ENCODE data around the gene TMPRSS6. TPM values are rescaled to one million over a fixed set of nuclear protein-coding genes. Genes with fewer than 3 reads are reported as not detected.
"Not testable (repeated sequence)": the region's sequence is repeated elsewhere in the genome, so short reads cannot be mapped to it uniquely, and the experiment has no call there.

The TMPRSS6 gene
- total RNA-seq, 2 donors from 2014 or later, result not detected

DNA sequence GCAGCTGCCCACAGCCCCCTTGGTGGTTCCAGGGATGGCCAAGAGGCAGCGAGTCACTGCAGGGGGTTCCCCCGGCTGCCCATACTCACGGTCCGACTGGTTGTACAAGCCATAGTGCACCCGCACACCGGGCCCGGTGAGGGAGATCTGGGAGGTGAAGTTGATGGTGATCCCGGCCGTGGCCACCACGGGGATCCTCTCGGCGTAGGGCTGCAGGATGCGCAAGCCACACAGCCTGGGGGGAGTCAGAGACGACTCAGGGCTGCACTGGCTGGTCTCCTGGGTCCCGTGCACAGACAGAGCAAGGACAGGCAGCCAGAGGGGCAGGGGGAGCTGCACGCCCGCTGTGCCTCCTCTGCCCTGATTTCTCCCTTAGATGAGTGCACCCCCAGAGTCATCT is 34.5 kb downstream of the TMPRSS6 start:
- intact Hi-C loops (cut with DNase I), result no loop called here

GRCh38 chr22:37074537-37074936 is 35.0 kb downstream of the TMPRSS6 start:
- DNase-seq (ENCODE audit: low spot score), result no peak
- intact Hi-C loops (cut with DNase I), result no loop called here

More for the DNA sequence above, 34.5 kb downstream of the TMPRSS6 start:
- DNase-seq (ENCODE audit: low spot score), result no peak

GRCh38 chr22:37072673-37073072 is 36.8 kb downstream of the TMPRSS6 start:
- intact Hi-C loops (cut with DNase I), result no loop called here
- DNase-seq (ENCODE audit: low spot score), result no peak

GRCh38 chr22:37071850-37072592 is 37.5 kb downstream of the TMPRSS6 start:
- intact Hi-C loops (cut with DNase I); DNase-seq (ENCODE audit: low spot score): not testable (repeated sequence)

GRCh38 chr22:37070744-37071143 is 38.8 kb downstream of the TMPRSS6 start:
- no peak for DNase-seq (ENCODE audit: low spot score)
- intact Hi-C loops (cut with DNase I), result no loop called here

- DNase-seq (ENCODE audit: low spot score), result no peak
- intact Hi-C loops (cut with DNase I), result no loop called here
Observed at GRCh38 chr22:37070334-37070733, 39.2 kb downstream of the TMPRSS6 start.

DNA sequence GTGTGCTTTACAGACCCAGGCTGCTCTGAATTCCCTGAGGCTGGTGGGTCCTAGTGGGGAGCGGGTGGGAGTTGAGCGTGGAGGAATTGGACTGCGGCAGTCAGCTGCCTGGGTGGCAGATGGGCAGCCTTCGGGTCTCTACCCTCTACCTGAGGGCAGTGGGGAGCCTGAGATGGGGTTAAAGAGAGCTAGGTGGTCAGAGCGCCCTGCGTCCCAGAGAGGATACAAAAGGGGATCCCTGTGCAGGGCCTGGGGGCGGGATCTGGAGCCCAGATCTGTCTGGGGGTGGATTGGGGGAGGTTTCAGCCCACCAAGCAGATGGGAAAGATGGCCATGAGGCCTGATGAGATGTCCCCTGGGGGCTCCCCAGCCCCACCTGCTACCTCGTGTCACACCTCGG is 39.8 kb downstream of the TMPRSS6 start:
- intact Hi-C loops (cut with DNase I), result loop anchor here in 1 of 2 donors (10.0 kb wide), 1 partner anchor 135 kb away; no protein-coding TSS in a partner anchor
- DNase-seq (ENCODE audit: low spot score), result no peak

- intact Hi-C loops (cut with DNase I), result loop anchor here in 1 of 2 donors (10.0 kb wide), 1 partner anchor 135 kb away; no protein-coding TSS in a partner anchor
- DNase-seq (ENCODE audit: low spot score), result no peak
Observed at GRCh38 chr22:37069319-37069718, 40.2 kb downstream of the TMPRSS6 start.

DNA sequence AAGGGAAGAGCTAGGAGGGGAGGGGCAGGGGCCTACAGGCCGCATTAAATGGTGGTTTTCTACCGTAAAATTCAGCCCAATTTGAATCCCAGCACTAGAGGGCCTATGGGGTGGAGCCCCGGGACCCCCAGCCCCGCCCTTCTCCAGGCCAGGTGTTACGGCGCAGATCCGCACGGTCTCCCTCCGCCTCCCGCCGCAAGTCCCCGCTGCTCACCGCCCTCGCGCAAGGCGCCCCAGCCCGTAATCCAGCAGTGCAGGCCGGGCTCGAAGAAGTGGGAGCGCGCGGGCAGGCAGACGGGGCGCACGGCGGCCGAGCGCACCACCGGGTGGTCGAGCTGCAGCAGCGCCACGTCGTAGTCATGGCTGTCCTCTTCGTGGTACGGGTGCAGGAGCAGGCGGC is 40.7 kb downstream of the TMPRSS6 start:
- intact Hi-C loops (cut with DNase I), result loop anchor here in 1 of 2 donors (10.0 kb wide), 1 partner anchor 136 kb away; no protein-coding TSS in a partner anchor
- no peak for DNase-seq (ENCODE audit: low spot score)

- intact Hi-C loops (cut with DNase I), result loop anchor here in 1 of 2 donors (10.0 kb wide), 1 partner anchor 137 kb away; no protein-coding TSS in a partner anchor
- DNase-seq (ENCODE audit: low spot score), result no peak
Observed at GRCh38 chr22:37067428-37067827, 42.1 kb downstream of the TMPRSS6 start.

DNA sequence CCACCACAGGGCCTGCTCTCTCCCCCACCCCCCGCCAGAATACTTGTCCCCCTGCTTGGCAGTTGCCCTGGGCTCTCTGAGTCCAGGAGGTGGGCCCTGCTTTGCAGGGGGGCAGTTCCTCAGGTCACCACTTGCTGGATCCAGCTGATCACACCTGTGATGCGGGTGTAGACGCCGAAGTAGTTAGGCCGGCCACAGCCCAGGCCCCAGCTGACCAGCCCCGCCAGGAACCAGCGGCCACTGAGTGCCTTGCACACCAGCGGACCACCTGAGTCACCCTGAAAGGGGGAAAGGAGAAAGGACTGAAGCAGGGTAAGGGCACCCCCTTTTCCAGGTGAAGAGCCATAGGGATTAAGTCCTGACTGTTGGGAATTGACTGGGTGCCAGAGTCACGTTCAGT is 43.6 kb downstream of the TMPRSS6 start:
- intact Hi-C loops (cut with DNase I), result loop anchor here in 1 of 2 donors (10.0 kb wide), 1 partner anchor 139 kb away; no protein-coding TSS in a partner anchor
- DNase-seq (ENCODE audit: low spot score), result no peak

DNA sequence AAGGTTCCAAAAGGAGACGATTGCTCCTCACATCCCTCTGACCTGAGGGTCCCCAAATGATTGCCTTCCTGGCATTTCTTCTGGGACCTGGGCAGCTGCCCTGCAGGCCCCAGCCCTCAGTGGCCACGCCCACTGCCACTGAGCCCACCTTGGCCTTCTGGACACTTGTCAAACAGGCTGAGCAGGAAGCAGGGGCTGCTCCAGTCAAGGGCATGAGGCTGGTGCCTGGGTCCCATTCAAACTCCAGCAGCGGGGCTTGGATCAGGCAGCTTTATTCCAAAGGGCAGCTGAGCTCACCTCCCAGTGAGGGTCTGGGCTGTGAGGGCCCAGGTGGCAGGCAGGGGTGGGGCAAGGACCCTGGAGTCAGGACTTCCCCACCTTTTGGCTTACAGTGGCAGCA is 44.3 kb downstream of the TMPRSS6 start:
- no peak for DNase-seq (ENCODE audit: low spot score)
- intact Hi-C loops (cut with DNase I), result loop anchor here in 1 of 2 donors (10.0 kb wide), 1 partner anchor 140 kb away; no protein-coding TSS in a partner anchor

- no peak for DNase-seq (ENCODE audit: low spot score)
- intact Hi-C loops (cut with DNase I), result loop anchor here in 1 of 2 donors (10.0 kb wide), 1 partner anchor 140 kb away; no protein-coding TSS in a partner anchor
Observed at GRCh38 chr22:37064553-37064952, 45.0 kb downstream of the TMPRSS6 start.

DNA sequence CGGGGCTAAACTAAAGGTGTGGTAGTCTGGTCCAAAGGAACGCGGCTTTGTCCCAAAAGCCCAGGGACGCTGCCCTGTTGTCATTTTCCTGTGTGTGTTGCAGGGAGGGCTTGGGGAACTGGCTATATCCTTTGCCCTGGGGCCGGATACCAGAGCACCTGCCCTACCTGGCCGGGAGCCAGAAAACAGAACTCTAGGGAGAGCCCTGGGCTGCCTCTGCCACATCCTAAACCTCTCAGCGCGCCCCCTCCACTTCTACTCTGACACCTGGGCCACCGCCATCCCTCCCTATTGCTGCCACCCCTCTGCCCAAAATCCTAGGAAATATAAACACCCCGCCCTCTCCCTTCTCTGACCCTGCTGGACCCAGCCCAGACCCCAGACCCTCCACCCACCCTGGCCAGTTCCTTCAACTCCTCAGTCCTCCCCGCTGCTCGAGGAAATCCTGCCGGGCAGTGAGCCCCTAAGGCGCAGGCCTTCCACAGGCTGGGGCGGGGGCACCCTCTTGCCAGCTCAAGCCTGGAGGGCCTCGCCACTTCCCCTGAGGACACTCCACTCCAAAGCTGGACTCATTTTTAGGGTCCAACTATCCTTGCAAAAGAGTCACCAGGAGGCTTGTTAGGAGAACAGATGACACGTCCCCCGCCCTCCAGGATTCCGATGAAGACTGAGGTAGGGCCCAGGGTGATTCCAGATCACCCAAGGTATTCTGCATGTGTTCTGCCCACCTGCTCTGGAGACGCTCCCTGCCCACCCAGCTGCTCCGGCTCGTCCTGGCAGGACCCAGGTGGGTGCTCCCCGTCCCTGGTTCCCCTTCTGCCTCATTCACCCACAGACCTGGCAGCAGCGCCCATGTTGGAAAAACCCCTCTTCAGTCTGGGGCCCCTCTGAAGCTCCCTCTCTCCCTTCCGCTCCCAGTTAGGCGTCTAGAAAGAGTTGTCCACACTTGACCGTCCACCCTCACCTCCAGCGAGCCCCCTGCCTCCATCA is 45.8 kb downstream of the TMPRSS6 start:
- no peak for DNase-seq (ENCODE audit: low spot score)
- intact Hi-C loops (cut with DNase I), result loop anchor here in 1 of 2 donors (10.0 kb wide), 1 partner anchor 141 kb away; no protein-coding TSS in a partner anchor

DNA sequence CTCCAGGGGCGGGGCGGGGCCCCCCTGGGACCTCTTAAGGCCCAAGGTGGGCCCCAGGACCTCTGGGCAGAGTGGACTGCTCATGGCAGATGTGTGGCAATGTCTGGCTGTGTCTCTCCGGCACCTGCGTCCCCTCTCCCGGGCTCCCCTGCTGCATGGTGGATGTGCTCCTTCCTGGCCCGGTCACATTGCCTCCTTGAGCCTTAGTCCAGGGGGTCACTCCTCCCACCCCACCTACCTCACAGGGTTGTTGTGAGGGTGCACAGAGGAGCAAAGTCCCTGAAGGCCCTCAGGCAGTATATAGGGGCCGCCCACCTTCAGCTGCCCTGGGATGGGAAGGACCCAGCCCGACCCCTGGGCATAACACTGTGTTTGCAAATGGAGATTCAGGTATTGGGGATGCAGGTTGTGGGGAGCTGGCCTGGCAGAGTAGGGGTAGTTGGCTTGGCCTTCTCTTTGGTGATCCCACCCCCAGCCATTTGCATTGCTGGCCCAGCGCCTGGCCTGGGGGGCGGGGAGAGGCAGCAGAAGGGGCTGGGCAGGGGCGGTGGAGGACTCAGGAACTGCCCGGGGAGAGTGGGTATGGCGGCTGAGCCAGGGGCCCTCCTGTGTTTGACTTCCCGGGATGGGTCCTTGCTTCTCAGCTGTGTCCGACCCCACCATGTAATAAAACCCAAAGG is 46.7 kb downstream of the TMPRSS6 start:
- no peak for DNase-seq (ENCODE audit: low spot score)
- intact Hi-C loops (cut with DNase I), result loop anchor here in 1 of 2 donors (10.0 kb wide), 1 partner anchor 142 kb away; no protein-coding TSS in a partner anchor

GRCh38 chr22:37062376-37062675 is 47.2 kb downstream of the TMPRSS6 start:
- DNase-seq (ENCODE audit: low spot score), result no peak
- intact Hi-C loops (cut with DNase I), result loop anchor here in 1 of 2 donors (10.0 kb wide), 1 partner anchor 142 kb away; no protein-coding TSS in a partner anchor

DNA sequence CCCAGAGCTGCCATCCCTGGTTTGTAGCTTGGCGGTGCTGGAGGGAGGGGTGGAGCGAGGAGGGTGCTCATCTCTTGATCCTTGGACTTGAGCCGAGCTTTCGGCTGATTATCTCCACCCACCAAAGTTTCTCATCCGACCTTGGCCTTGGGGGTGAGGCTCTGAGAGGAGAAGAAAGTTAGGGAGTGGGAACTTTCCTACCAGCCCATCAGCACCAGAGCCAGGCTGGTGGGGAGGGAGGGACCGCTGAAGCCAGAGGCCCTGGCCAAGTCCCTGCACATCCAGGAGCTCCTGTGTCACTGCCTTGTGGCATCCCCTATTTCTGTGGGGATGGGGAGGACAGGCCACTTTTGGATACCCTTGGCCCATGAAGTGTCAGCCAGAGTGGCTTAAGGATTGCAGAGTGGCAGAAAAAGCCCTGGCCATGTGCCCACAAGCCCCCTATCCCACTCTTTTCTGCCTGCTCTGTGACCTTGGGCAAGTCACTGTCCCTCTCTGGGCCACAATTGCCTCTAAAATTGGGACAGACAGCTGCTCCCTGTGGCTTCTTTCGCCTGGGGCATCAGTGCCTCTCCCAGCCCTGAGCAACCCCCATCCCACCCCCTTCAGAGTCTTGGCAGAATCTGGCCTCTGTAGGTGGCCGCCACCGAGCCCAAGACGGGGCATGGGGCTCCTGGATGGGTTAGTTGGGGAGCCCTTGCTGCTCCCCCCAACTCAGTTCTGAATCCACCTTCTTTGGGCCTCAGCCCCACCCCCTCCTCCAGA is 47.7 kb downstream of the TMPRSS6 start:
- no peak for DNase-seq (ENCODE audit: low spot score)
- intact Hi-C loops (cut with DNase I), result loop anchor here in 1 of 2 donors (10.0 kb wide), 1 partner anchor 143 kb away; no protein-coding TSS in a partner anchor
